Measurements from ENCODE around the gene RALGAPB.
A peak's percentile ranks its signal among the peaks of the same experiment; 100 is the strongest.
"Not testable (repeated sequence)": the region's sequence is repeated elsewhere in the genome, so short reads cannot be mapped to it uniquely, and the experiment has no call there.

Gene RALGAPB

GRCh38 chr20:38584099-38584763 lies 111.6 kb downstream of the RALGAPB start:
- DNase-seq (ENCODE audit: low spot score), result no peak

GRCh38 chr20:38585404-38586180 lies 112.9 kb downstream of the RALGAPB start:
- DNase-seq (ENCODE audit: low spot score), result no peak

GRCh38 chr20:38586181-38586525 lies 113.5 kb downstream of the RALGAPB start:
- DNase-seq (ENCODE audit: low spot score), result no peak

- no peak for DNase-seq (ENCODE audit: low spot score)
These were observed 115.7 kb downstream of the RALGAPB start for GRCh38 chr20:38588303-38588702.

GRCh38 chr20:38589351-38589750 lies 116.7 kb downstream of the RALGAPB start:
- no peak for DNase-seq (ENCODE audit: low spot score)

GRCh38 chr20:38589967-38590675 lies 117.5 kb downstream of the RALGAPB start:
- DNase-seq (ENCODE audit: low spot score), result no peak

- DNase-seq (ENCODE audit: low spot score), result no peak
These were observed 118.2 kb downstream of the RALGAPB start for GRCh38 chr20:38590676-38591473.

- no peak for DNase-seq (ENCODE audit: low spot score)
These were observed 119.1 kb downstream of the RALGAPB start for GRCh38 chr20:38591474-38592410.

GRCh38 chr20:38592411-38592790 lies 119.8 kb downstream of the RALGAPB start:
- DNase-seq (ENCODE audit: low spot score), result not testable (repeated sequence)

- not testable (repeated sequence) for DNase-seq (ENCODE audit: low spot score)
These were observed 121.6 kb downstream of the RALGAPB start for GRCh38 chr20:38594281-38594680.

GRCh38 chr20:38595886-38596285 lies 123.2 kb downstream of the RALGAPB start:
- not testable (repeated sequence) for DNase-seq (ENCODE audit: low spot score)

GRCh38 chr20:38599410-38599882 lies 126.8 kb downstream of the RALGAPB start:
- DNase-seq (ENCODE audit: low spot score), result no peak

- DNase-seq (ENCODE audit: low spot score), result no peak
These were observed 127.4 kb downstream of the RALGAPB start for GRCh38 chr20:38600057-38600456.

GRCh38 chr20:38601216-38602184 lies 128.9 kb downstream of the RALGAPB start, which contains the start of gene ARHGAP40:
Gene ARHGAP40, plus strand, starts transcription at chr20:38601809.
- peak; percentile 67 for DNase-seq (ENCODE audit: low spot score)

- no peak for DNase-seq (ENCODE audit: low spot score)
These were observed 129.5 kb downstream of the RALGAPB start for GRCh38 chr20:38602185-38602581.

GRCh38 chr20:38603286-38603685 lies 130.6 kb downstream of the RALGAPB start:
- DNase-seq (ENCODE audit: low spot score), result no peak

- no peak for DNase-seq (ENCODE audit: low spot score)
These were observed 132.2 kb downstream of the RALGAPB start for GRCh38 chr20:38604873-38605303.

- no peak for DNase-seq (ENCODE audit: low spot score)
These were observed 134.7 kb downstream of the RALGAPB start for GRCh38 chr20:38607351-38607750.

GRCh38 chr20:38608188-38608587 lies 135.5 kb downstream of the RALGAPB start:
- DNase-seq (ENCODE audit: low spot score), result no peak

GRCh38 chr20:38609815-38610214 lies 137.2 kb downstream of the RALGAPB start:
- no peak for DNase-seq (ENCODE audit: low spot score)
